ENCODE data around the gene TRIM25.

Gene TRIM25

DNA sequence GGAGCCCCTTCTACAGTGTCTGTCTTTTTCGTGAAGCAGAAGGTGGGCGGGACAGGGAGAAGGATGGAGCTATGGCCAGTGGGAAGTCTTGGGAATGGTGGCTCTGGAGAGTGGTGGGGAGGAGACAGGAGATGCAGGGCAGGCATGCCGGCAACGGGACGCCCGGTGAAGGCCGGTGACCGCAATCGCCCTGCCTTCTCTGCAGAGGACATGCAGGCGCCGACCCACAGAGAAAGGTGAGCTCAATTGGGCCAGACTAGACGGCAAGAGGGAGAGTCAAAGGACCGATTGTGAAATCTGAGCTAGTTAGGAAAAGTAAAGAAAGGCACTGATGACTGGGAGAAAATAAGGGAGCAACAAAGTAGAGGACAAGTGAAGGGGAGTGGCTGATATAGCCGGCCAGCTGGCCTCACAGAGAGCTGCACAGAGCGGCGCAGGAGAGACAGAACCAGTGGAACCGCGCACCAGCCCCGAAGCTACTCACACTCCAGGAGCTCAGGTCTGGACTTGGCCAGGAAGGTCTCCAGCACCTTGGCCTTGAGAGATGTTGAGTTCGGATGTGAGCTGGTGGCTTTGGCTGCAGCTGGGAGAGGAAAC, 18.9 kb downstream of the TRIM25 start:
- peak; percentile 7 for DNase-seq
- Mint-ChIP-seq H3K27me3 (no peaks in the 10 kb centered on the region), H3K36me3 (ENCODE audit: low read depth) (peaks cover 99% of the 10 kb centered on the region), H3K4me1 (ENCODE audit: low read depth) (peaks cover 3% of the 10 kb centered on the region), H3K4me3 (no peak overlapping the region), H3K27ac (peak overlapping the region; percentile 60), H3K9me3 (no peaks in the 10 kb centered on the region)

DNA sequence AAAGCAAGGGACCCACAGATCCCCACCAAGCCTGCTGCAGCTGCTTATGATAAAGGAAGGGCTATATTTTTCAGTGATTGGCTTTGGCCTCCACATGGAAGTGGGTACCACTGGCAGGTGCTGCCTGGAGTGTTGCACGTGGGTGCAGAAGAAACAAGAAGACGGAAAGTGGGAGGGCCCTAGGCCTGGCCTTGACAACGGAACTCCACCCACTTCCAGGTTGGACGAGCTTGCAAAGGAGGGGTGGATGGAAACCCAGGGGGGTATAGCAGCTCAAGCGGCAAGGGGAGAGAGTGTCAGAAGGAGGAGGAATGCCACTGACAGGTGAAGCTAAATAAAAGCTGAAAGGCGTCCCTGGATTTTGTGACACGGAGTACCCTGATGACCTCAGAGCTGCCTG, 20.3 kb downstream of the TRIM25 start:
- DNase-seq: peak; percentile 16
- H3K27me3 Mint-ChIP-seq: no peaks in the 10 kb centered on the region
- peak overlapping the region; percentile 16 for H3K27ac Mint-ChIP-seq

DNA sequence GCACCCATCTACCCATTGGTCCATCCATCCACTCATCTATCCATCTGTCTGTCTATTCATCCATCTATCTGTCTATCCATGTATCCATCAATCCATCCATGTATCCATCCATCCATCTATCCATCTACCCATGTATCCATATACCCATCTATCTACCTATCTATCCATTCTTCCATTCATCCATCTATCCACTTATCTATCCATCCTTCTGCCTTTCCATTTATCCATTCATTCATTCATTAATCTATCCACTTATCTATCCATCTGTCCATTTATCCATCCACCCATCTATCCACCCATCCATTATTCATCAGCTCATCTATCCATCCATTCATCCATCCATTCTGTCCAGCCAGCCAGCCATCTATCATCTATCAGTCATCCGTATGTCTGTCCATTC, 21.5 kb downstream of the TRIM25 start:
- Mint-ChIP-seq H3K9me3 (peaks cover 11% of the 10 kb centered on the region), H3K27ac (peak overlapping the region; percentile 1), H3K36me3 (ENCODE audit: low read depth) (peaks cover 100% of the 10 kb centered on the region)

More for the DNA sequence above, 20.3 kb downstream of the TRIM25 start:
- H3K4me3 Mint-ChIP-seq: no peak overlapping the region
- peaks cover under 1% of the 10 kb centered on the region for H3K9me3 Mint-ChIP-seq
- peaks cover 3% of the 10 kb centered on the region for H3K4me1 Mint-ChIP-seq (ENCODE audit: low read depth)
- H3K36me3 Mint-ChIP-seq (ENCODE audit: low read depth): peaks cover 100% of the 10 kb centered on the region

GRCh38 chr17:56891751-56892150, 22.1 kb downstream of the TRIM25 start:
- Mint-ChIP-seq H3K9me3 (peaks cover 13% of the 10 kb centered on the region), H3K36me3 (ENCODE audit: low read depth) (peaks cover 99% of the 10 kb centered on the region), H3K4me1 (ENCODE audit: low read depth) (peaks cover 3% of the 10 kb centered on the region), H3K27me3 (no peaks in the 10 kb centered on the region), H3K27ac (no peak overlapping the region), H3K4me3 (no peak overlapping the region)
- DNase-seq: peak; percentile 73

More for the DNA sequence above, 21.5 kb downstream of the TRIM25 start:
- H3K27me3 Mint-ChIP-seq: no peaks in the 10 kb centered on the region
- peaks cover 3% of the 10 kb centered on the region for H3K4me1 Mint-ChIP-seq (ENCODE audit: low read depth)
- H3K4me3 Mint-ChIP-seq: no peak overlapping the region
- DNase-seq: no peak

- H3K9me3 Mint-ChIP-seq: peaks cover 13% of the 10 kb centered on the region
- DNase-seq: peak; percentile 1
- H3K27me3 Mint-ChIP-seq: no peaks in the 10 kb centered on the region
- H3K4me3 Mint-ChIP-seq: no peak overlapping the region
- peaks cover 99% of the 10 kb centered on the region for H3K36me3 Mint-ChIP-seq (ENCODE audit: low read depth)
- peaks cover 2% of the 10 kb centered on the region for H3K4me1 Mint-ChIP-seq (ENCODE audit: low read depth)
- H3K27ac Mint-ChIP-seq: no peak overlapping the region
Measured at GRCh38 chr17:56890906-56891674, 22.8 kb downstream of the TRIM25 start.

- DNase-seq: no peak
- peaks cover 13% of the 10 kb centered on the region for H3K9me3 Mint-ChIP-seq
- H3K4me3 Mint-ChIP-seq: no peak overlapping the region
- H3K36me3 Mint-ChIP-seq (ENCODE audit: low read depth): peaks cover 95% of the 10 kb centered on the region
- H3K4me1 Mint-ChIP-seq (ENCODE audit: low read depth): no peaks in the 10 kb centered on the region
- H3K27ac Mint-ChIP-seq: no peak overlapping the region
- no peaks in the 10 kb centered on the region for H3K27me3 Mint-ChIP-seq
Measured at GRCh38 chr17:56890390-56890789, 23.5 kb downstream of the TRIM25 start.

- Mint-ChIP-seq H3K9me3 (peaks cover 13% of the 10 kb centered on the region), H3K4me3 (no peak overlapping the region), H3K4me1 (ENCODE audit: low read depth) (no peaks in the 10 kb centered on the region), H3K36me3 (ENCODE audit: low read depth) (peaks cover 74% of the 10 kb centered on the region), H3K27ac (no peak overlapping the region), H3K27me3 (no peaks in the 10 kb centered on the region)
- DNase-seq: no peak
Measured at GRCh38 chr17:56887552-56888467, 26.0 kb downstream of the TRIM25 start.

GRCh38 chr17:56887105-56887504, 26.7 kb downstream of the TRIM25 start:
- no peak overlapping the region for H3K4me3 Mint-ChIP-seq
- peaks cover 13% of the 10 kb centered on the region for H3K9me3 Mint-ChIP-seq
- no peak for DNase-seq
- H3K27me3 Mint-ChIP-seq: no peaks in the 10 kb centered on the region
- peaks cover 67% of the 10 kb centered on the region for H3K36me3 Mint-ChIP-seq (ENCODE audit: low read depth)
- H3K4me1 Mint-ChIP-seq (ENCODE audit: low read depth): no peaks in the 10 kb centered on the region
- H3K27ac Mint-ChIP-seq: no peak overlapping the region

DNA sequence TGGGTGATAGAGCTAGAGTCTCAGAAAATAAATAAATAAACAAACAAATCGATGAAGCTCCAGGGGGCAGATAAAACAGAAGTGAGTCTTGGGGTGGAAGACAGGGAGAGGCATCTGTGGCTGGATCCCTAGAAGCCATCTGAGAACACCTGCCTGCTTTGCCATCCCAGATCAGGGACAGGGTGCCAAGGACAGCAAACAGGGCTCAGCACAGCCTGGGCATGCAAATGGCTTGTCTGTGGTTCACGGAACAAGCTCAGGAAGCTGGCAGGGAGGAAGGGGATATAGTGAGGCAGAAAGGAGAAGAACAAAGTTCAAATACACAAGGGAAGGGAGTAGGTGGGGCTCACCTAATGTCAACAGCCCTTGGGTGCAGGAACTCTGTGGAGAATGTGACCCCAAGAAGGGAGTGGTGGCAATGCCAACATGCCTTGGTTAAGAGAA, 27.5 kb downstream of the TRIM25 start:
- H3K36me3 Mint-ChIP-seq (ENCODE audit: low read depth): peaks cover 61% of the 10 kb centered on the region
- no peak overlapping the region for H3K27ac Mint-ChIP-seq
- no peaks in the 10 kb centered on the region for H3K27me3 Mint-ChIP-seq

GRCh38 chr17:56885312-56885657, 28.6 kb downstream of the TRIM25 start:
- DNase-seq: no peak
- Mint-ChIP-seq H3K36me3 (ENCODE audit: low read depth) (peaks cover 51% of the 10 kb centered on the region), H3K4me1 (ENCODE audit: low read depth) (no peaks in the 10 kb centered on the region), H3K4me3 (no peak overlapping the region), H3K9me3 (peaks cover 13% of the 10 kb centered on the region), H3K27ac (no peak overlapping the region), H3K27me3 (no peaks in the 10 kb centered on the region)

More for the DNA sequence above, 27.5 kb downstream of the TRIM25 start:
- no peak for DNase-seq
- no peak overlapping the region for H3K4me3 Mint-ChIP-seq
- peaks cover 13% of the 10 kb centered on the region for H3K9me3 Mint-ChIP-seq
- H3K4me1 Mint-ChIP-seq (ENCODE audit: low read depth): no peaks in the 10 kb centered on the region

DNA sequence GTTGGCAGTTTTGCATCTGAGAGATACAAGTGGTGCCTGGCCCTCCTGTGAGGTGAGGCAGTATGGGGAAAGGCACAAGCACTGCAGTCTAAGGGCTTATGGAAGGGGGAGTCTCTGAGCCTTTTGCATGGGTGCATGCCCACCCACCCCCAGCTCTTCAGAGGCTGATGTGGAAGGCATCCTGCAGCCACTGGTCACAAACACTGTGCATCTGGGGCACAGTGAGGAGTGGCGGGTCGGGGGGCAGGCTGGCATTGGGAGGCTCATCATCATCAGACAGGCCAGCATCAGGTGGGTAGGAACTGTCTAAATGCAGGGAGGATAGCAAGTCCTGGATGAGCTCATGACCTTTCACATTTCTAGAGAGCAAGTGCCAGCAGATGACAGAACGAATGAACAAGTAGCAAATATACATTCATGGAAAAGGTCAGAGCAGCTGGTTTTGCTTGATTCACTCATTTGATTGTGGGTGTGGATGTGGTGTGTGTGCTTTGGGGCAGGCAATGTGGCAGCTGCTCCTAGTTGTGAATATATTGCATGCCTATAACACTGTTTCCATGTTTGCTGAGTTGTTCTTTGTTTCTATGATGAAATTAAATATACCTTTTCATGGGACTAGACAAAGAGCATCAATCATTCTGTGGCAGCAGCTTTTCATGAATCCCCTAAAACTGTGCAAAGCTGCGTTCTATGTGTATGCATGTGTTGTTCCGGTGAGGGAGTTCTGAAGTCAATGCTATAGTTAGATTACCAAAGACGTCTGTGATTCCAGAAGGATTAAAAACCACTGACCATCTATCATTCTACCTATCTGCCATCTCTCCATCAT, 29.2 kb downstream of the TRIM25 start:
- Mint-ChIP-seq H3K9me3 (peaks cover 13% of the 10 kb centered on the region), H3K4me1 (ENCODE audit: low read depth) (no peaks in the 10 kb centered on the region), H3K27me3 (no peaks in the 10 kb centered on the region), H3K27ac (peak overlapping the region; percentile 11), H3K4me3 (no peak overlapping the region), H3K36me3 (ENCODE audit: low read depth) (peaks cover 45% of the 10 kb centered on the region)
- no peak for DNase-seq

DNA sequence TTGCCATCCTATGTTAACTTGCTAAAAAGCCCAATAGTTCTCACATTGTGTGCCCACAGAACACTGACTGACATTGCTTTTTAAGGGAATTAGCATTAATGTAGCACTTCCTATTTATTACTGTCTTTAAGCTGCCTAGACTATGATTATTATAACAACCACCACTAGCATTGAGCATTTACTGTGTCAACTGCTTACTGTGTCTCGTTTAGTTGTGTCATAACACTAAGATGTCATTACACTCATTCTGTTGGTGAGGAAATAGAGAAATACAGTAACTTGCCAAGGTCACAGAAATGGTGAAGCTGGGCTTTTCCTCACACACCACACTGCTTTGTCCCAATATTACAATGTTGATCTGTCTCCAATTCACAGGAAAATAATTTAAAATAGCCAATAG, 30.2 kb downstream of the TRIM25 start:
- no peak overlapping the region for H3K4me3 Mint-ChIP-seq
- no peak overlapping the region for H3K27ac Mint-ChIP-seq
- no peaks in the 10 kb centered on the region for H3K27me3 Mint-ChIP-seq
- peaks cover 13% of the 10 kb centered on the region for H3K9me3 Mint-ChIP-seq
- H3K4me1 Mint-ChIP-seq (ENCODE audit: low read depth): no peaks in the 10 kb centered on the region
- H3K36me3 Mint-ChIP-seq (ENCODE audit: low read depth): peaks cover 34% of the 10 kb centered on the region
- no peak for DNase-seq

- no peak overlapping the region for H3K4me3 Mint-ChIP-seq
- H3K27me3 Mint-ChIP-seq: no peaks in the 10 kb centered on the region
- peaks cover 16% of the 10 kb centered on the region for H3K36me3 Mint-ChIP-seq (ENCODE audit: low read depth)
- H3K9me3 Mint-ChIP-seq: no peaks in the 10 kb centered on the region
- no peaks in the 10 kb centered on the region for H3K4me1 Mint-ChIP-seq (ENCODE audit: low read depth)
- DNase-seq: no peak
- no peak overlapping the region for H3K27ac Mint-ChIP-seq
Measured at GRCh38 chr17:56881685-56882295, 32.1 kb downstream of the TRIM25 start.

Data from activated T-cell treated with anti-CD3 and anti-CD28 coated beads, Interleukin-2, amount 50 U/mL, for 24 hours (primary cell).